Measurements from ENCODE around the gene ARGLU1. TPM values are rescaled to one million over a fixed set of nuclear protein-coding genes. Genes with fewer than 3 reads are reported as not detected.
A peak's percentile ranks its signal among the peaks of the same experiment; 100 is the strongest.

ARGLU1 gene
- total and polyA plus RNA-seq, 8 donors: 16.6 to 321 (median 108) TPM

DNA sequence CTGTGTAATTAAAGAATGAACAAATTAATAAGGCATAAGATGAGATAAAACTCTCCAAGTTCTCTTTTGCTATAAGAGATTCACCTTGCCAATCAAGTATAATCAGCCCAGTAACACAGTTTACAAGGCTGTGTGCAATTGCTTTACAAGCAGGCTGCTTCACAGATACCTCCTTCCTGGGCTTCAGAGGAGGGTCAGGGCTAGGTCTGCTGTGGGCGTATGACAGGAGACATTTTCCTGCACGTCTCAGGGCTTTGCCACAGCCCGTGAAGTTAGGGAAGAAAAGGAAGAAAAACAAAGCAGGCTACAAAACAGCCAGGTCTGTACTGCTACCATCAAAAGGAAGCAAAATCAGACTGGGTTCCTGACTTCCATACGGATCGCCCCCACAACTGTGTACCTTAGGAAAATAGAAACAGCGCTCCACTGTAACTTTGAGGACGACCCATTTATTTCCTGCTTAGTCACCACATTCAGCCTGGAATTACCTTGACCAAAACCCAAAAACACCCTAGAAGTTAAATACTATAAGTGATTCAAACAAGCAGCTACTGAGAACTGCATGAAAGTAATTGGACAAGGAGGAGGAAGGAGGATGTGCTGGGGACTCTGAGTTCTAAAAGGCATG, 44.9 kb downstream of the ARGLU1 start:
- H3K9me3 ChIP-seq: no peaks in the 10 kb centered on the region
- no peaks in the 10 kb centered on the region for H3K27me3 ChIP-seq
- TF ChIP-seq POLR2A (IDR thresholded peaks at IDR 0.05) (no peak), POLR2AphosphoS5 (IDR thresholded peaks at IDR 0.05) (no peak), EP300 (IDR thresholded peaks at IDR 0.05) (no peak)
- TF ChIP-seq, protein P1, sequence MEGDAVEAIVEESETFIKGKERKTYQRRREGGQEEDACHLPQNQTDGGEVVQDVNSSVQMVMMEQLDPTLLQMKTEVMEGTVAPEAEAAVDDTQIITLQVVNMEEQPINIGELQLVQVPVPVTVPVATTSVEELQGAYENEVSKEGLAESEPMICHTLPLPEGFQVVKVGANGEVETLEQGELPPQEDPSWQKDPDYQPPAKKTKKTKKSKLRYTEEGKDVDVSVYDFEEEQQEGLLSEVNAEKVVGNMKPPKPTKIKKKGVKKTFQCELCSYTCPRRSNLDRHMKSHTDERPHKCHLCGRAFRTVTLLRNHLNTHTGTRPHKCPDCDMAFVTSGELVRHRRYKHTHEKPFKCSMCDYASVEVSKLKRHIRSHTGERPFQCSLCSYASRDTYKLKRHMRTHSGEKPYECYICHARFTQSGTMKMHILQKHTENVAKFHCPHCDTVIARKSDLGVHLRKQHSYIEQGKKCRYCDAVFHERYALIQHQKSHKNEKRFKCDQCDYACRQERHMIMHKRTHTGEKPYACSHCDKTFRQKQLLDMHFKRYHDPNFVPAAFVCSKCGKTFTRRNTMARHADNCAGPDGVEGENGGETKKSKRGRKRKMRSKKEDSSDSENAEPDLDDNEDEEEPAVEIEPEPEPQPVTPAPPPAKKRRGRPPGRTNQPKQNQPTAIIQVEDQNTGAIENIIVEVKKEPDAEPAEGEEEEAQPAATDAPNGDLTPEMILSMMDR (IDR thresholded peaks at IDR 0.05): no peak
- peaks cover 11 to 48% (median 30%) of the 10 kb centered on the region in 4 donors for H3K4me1 ChIP-seq
- no peak overlapping the region for H3K27ac ChIP-seq
- H3K4me3 ChIP-seq: no peak overlapping the region
- intact Hi-C loops (cut with DNase I; ENCODE audit: low total_unique reads): loop anchor here (10.0 kb wide), 1 partner anchor 438 kb away; no protein-coding TSS in a partner anchor
- no peak for DNase-seq
- H3K36me3 ChIP-seq: no peaks in the 10 kb centered on the region
- WGBS, 5 donors: 47 to 59% (median 51%) methylated on average over 7 of the region's 7 CpGs

DNA sequence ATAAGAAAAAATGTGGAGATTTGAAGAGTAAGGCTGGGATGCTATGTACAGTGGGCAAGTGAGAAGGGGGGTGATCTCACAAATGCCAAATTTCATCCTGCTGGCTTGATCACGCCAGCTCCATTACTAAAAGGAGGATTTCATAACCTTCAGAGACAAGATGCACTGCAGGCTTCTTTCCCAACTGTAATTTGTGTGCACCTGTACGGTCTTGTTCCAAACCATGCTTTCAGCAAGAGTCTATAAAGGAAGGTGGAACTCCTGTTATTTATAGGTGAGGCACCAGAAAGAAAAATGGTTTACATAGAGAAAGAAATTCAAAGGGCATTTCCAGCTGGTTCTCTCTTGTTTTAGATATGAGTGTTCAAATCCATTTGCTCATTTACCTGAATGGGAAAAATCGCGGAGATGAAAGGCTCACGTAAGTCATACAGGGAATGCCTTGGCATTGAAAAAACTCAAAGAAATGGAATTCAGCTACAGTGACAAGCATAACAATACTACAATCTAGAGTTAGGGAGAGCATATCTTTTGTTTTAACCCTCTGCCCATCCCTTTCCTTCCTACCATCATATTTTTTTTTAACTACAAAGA, 45.7 kb downstream of the ARGLU1 start:
- Histone ChIP-seq H3K4me3 (no peak overlapping the region), H3K36me3 (no peaks in the 10 kb centered on the region), H3K27me3 (no peaks in the 10 kb centered on the region), H3K27ac (no peak overlapping the region), H3K9me3 (no peaks in the 10 kb centered on the region), H3K4me1 (peaks cover 11 to 40% (median 26%) of the 10 kb centered on the region in 4 donors)
- 60 to 76% (median 65%) methylated on average over 5 of the region's 5 CpGs for WGBS, 5 donors
- DNase-seq: peak in 1 of 2 donors; percentile 56
- intact Hi-C loops (cut with DNase I; ENCODE audit: low total_unique reads): loop anchor here (10.0 kb wide), 1 partner anchor 437 kb away; no protein-coding TSS in a partner anchor
- no peak for TF ChIP-seq POLR2AphosphoS5 (IDR thresholded peaks at IDR 0.05)
- TF ChIP-seq EP300 (IDR thresholded peaks at IDR 0.05): no peak
- no peak for TF ChIP-seq POLR2A (IDR thresholded peaks at IDR 0.05)
- TF ChIP-seq, protein P1 (IDR thresholded peaks at IDR 0.05): no peak

DNA sequence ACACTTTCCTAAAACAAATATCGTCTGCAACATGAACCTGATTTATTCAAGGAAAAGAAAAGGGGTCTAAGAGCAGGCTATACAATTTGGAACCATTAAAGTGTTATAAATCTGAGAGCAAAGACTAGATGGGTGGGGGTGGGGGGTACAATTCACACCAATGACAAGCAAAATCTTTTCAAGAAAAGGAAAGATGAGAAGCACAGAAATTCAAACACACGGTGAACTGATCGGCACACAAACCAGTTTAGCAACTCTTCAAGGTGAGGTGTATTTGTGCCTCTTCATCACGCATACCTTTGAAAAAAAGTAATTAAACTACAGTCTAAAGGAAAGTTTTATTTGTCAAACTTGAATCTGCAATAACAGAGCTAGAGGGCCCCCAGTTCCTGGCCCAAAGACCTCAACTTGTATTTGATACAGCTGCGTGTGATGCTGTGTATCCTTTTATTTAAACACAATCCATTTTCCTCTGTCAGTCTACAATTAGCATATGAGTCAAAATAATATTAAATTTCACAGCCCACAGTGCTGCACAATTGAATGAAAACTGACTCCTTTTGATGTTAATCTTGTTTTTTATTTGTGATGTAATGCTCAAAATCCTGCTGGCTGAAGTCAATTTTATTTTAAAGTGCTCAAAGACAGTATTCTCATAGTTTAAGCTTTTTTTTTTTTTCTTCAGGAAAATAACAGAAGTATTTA, 46.7 kb downstream of the ARGLU1 start:
- intact Hi-C loops (cut with DNase I; ENCODE audit: low total_unique reads): loop anchor here (10.0 kb wide), 1 partner anchor 436 kb away; no protein-coding TSS in a partner anchor
- no peaks in the 10 kb centered on the region for H3K9me3 ChIP-seq
- no peaks in the 10 kb centered on the region for H3K36me3 ChIP-seq
- TF ChIP-seq POLR2AphosphoS5 (IDR thresholded peaks at IDR 0.05) (no peak), EP300 (IDR thresholded peaks at IDR 0.05) (no peak), POLR2A (IDR thresholded peaks at IDR 0.05) (no peak)
- TF ChIP-seq, protein P1 (IDR thresholded peaks at IDR 0.05): no peak
- H3K27me3 ChIP-seq: no peaks in the 10 kb centered on the region
- DNase-seq: peak in 1 of 2 donors; percentile 76
- H3K27ac ChIP-seq: no peak overlapping the region
- WGBS, 5 donors: 27 to 44% (median 36%) methylated on average over 5 of the region's 5 CpGs
- H3K4me1 ChIP-seq: peaks cover 11 to 41% (median 23%) of the 10 kb centered on the region in 4 donors
- H3K4me3 ChIP-seq: no peak overlapping the region

DNA sequence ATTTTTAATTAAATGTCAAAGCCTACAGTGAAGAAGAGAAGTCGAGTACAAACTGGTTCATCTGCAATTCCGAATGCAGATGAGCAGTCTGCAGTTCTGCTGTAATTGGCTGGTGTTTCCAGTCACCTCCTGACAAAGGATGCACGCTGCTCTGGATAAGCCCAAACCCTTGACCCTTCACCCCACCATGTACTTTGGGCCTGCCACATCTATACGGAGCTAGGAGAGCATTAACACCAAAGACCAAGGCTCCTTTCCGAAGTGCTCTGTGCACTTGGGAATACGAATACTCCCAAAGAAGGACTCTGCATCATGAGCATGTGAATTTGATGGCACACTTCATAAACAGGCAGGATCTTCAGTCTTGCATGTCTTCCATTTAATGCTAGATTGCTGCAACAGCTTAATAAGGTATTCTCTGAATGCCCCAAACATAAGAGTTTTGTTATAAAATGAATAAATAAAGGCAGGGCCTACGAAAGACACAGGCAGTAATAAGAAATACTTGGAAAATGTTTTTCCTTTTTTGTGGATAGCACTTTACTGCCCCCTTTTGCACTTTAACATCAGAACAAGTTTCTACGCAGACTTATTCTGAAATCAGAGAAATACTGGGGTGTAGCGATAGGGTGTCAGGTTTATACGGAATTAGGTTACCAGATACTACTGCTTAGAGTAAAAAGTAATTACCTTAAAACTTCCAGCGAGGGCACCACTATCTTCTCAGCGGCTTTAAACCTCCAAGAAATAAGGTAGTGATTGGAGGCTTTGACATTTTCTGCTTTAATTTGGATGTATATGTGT, 47.5 kb downstream of the ARGLU1 start:
- Histone ChIP-seq H3K36me3 (no peaks in the 10 kb centered on the region), H3K9me3 (no peaks in the 10 kb centered on the region), H3K27me3 (no peaks in the 10 kb centered on the region), H3K4me3 (no peak overlapping the region), H3K4me1 (peaks cover 11 to 48% (median 21%) of the 10 kb centered on the region in 4 donors), H3K27ac (no peak overlapping the region)
- WGBS, 5 donors: 44 to 55% (median 48%) methylated on average over 12 of the region's 12 CpGs
- intact Hi-C loops (cut with DNase I; ENCODE audit: low total_unique reads): loop anchor here (10.0 kb wide), 1 partner anchor 436 kb away; no protein-coding TSS in a partner anchor
- peak in 1 of 2 donors; percentile 69 for DNase-seq
- TF ChIP-seq POLR2A (IDR thresholded peaks at IDR 0.05) (no peak), POLR2AphosphoS5 (IDR thresholded peaks at IDR 0.05) (no peak), EP300 (IDR thresholded peaks at IDR 0.05) (no peak)
- TF ChIP-seq, protein P1 (IDR thresholded peaks at IDR 0.05): peak in 2 of 7 experiments; percentile 13 to 16

Measured in stomach (tissue), 9 donors.